Measurements from ENCODE around the gene GALNT16.

GRCh38 chr14:69342928-69343525 is 83.1 kb downstream of the GALNT16 start:
- TF ChIP-seq RARB (CRISPR knock-in tag; IDR thresholded peaks at IDR 0.05) (no peak), PATZ1 (CRISPR knock-in tag; IDR thresholded peaks at IDR 0.05; ENCODE audit: borderline replicate concordance) (no peak), ZNF565 (CRISPR knock-in tag; conservative IDR thresholded peaks at IDR 0.05; ENCODE audit: low read depth) (no peak), CREB5 (CRISPR knock-in tag; IDR thresholded peaks at IDR 0.05; ENCODE audit: low read depth) (no peak), ARNTL (CRISPR knock-in tag; IDR thresholded peaks at IDR 0.05; ENCODE audit: borderline replicate concordance, low read depth) (no peak), SNAI2 (CRISPR knock-in tag; IDR thresholded peaks at IDR 0.05) (no peak), TOX (CRISPR knock-in tag; IDR thresholded peaks at IDR 0.05; ENCODE audit: borderline replicate concordance) (no peak), CSDC2 (CRISPR knock-in tag; IDR thresholded peaks at IDR 0.05) (no peak), TSHZ2 (CRISPR knock-in tag; IDR thresholded peaks at IDR 0.05) (no peak), ISL1 (CRISPR knock-in tag; IDR thresholded peaks at IDR 0.05) (no peak)

Measured in SK-N-SH treated with all-trans-retinoic acid at 6 μM for 48 hours (cell line).